GM10266 (cell line): ENCODE data around the gene ISLR.

Source experiments
- DNase-seq: peaks from one replicate; pipeline ENCODE4 v3.0.0; 2012; ENCODE audit errors: extremely low spot score
- CTCF ChIP-seq: IDR thresholded peaks from 2 replicates; pipeline ENCODE4 v1.5.1; 2012; ENCODE audit warnings: mild to moderate bottlenecking, low read depth; ENCODE audit not compliant: control insufficient read depth, insufficient read depth; ENCODE audit errors: missing control alignments

ISLR gene

GRCh38 chr15:74173380-74174218, at the start of gene ISLR:
TSS of gene ISLR (plus strand) at chr15:74173710. CDS start at chr15:74174859, 1,149 bp downstream.
- DNase-seq: no peak
- TF ChIP-seq CTCF: no peak

- no peak for TF ChIP-seq CTCF
- DNase-seq: no peak
These were observed 49.3 kb upstream of the ISLR start for GRCh38 chr15:74124196-74124595.

- no peak for DNase-seq
- no peak for TF ChIP-seq CTCF
These were observed 48.8 kb upstream of the ISLR start for GRCh38 chr15:74124759-74125158.

GRCh38 chr15:74127255-74127953, 46.1 kb upstream of the ISLR start:
- peak; percentile 83 for DNase-seq
- peak; percentile 100 for TF ChIP-seq CTCF

GRCh38 chr15:74127954-74128784, 45.3 kb upstream of the ISLR start:
- DNase-seq: peak; percentile 26
- no peak for TF ChIP-seq CTCF

GRCh38 chr15:74128785-74129585, 44.5 kb upstream of the ISLR start:
- DNase-seq: no peak
- TF ChIP-seq CTCF: no peak
